ENCODE measurements around the gene NLRC4. TPM values are rescaled to one million over a fixed set of nuclear protein-coding genes. Genes with fewer than 3 reads are reported as not detected.

Gene NLRC4
- total and polyA plus RNA-seq, 7 experiments from 2014 or later = 0.27 to 6.3 (median 0.50) TPM; not detected in 3

GRCh38 chr2:32235315-32235714, 29.4 kb downstream of the NLRC4 start:
- peaks cover 0 to 23% (median 9%) of the 10 kb centered on the region in 5 donors for H3K36me3 Mint-ChIP-seq
- peaks cover 0 to 6% (median 0%) of the 10 kb centered on the region in 11 donors for H3K9me3 Mint-ChIP-seq
- Histone ChIP-seq H3K27ac (ENCODE audit: low read depth, low read length) (no peak overlapping the region), H3K36me3 (ENCODE audit: control insufficient read depth in 2 of 3, insufficient read depth in 3 of 3, low read length in 3 of 3) (no peaks in the 10 kb centered on the region), H3K4me1 (ENCODE audit: control insufficient read depth in 2 of 2, insufficient read depth in 2 of 2, low read length in 2 of 2) (no peaks in the 10 kb centered on the region), H3K4me3 (ENCODE audit: low read length) (no peak overlapping the region), H3K9me3 (ENCODE audit: control insufficient read depth in 2 of 3, low read length in 3 of 3) (no peaks in the 10 kb centered on the region), H3K27me3 (ENCODE audit: control insufficient read depth in 2 of 2, insufficient read depth in 2 of 2, low read length in 2 of 2) (no peaks in the 10 kb centered on the region)
- POLR2A ChIA-PET = no interaction called here
- H3K27me3 Mint-ChIP-seq = no peaks in the 10 kb centered on the region
- no peak overlapping the region for H3K4me3 Mint-ChIP-seq
- H3K27ac Mint-ChIP-seq = no peak overlapping the region
- CTCF ChIA-PET = no interaction called here
- ATAC-seq = no peak
- peaks cover 0 to 6% (median 0%) of the 10 kb centered on the region in 7 donors for H3K4me1 Mint-ChIP-seq
- no peak for DNase-seq
- intact Hi-C loops (cut with micrococcal nuclease) = no loop called here

- H3K4me3 ChIP-seq (ENCODE audit: low read length) = no peak overlapping the region
- intact Hi-C loops (cut with micrococcal nuclease) = no loop called here
- no peaks in the 10 kb centered on the region for H3K4me1 ChIP-seq (ENCODE audit: control insufficient read depth in 2 of 2, insufficient read depth in 2 of 2, low read length in 2 of 2)
- DNase-seq (no peak), ATAC-seq (no peak)
- H3K36me3 Mint-ChIP-seq = peaks cover 0 to 9% (median 7%) of the 10 kb centered on the region in 5 donors
- ChIA-PET POLR2A (no interaction called here), CTCF (no interaction called here)
- H3K36me3 ChIP-seq (ENCODE audit: control insufficient read depth in 2 of 3, insufficient read depth in 3 of 3, low read length in 3 of 3) = no peaks in the 10 kb centered on the region
- no peaks in the 10 kb centered on the region for H3K27me3 Mint-ChIP-seq
- H3K27me3 ChIP-seq (ENCODE audit: control insufficient read depth in 2 of 2, insufficient read depth in 2 of 2, low read length in 2 of 2) = no peaks in the 10 kb centered on the region
- H3K4me3 Mint-ChIP-seq = no peak overlapping the region
- H3K27ac ChIP-seq (ENCODE audit: low read depth, low read length) = no peak overlapping the region
- H3K27ac Mint-ChIP-seq = no peak overlapping the region
- no peaks in the 10 kb centered on the region for H3K9me3 ChIP-seq (ENCODE audit: control insufficient read depth in 2 of 3, low read length in 3 of 3)
- peaks cover 0 to 16% (median 0%) of the 10 kb centered on the region in 7 donors for H3K4me1 Mint-ChIP-seq
- H3K9me3 Mint-ChIP-seq = peaks cover 0 to 6% (median 0%) of the 10 kb centered on the region in 11 donors
Measured at GRCh38 chr2:32231959-32232358, 32.7 kb downstream of the NLRC4 start.

DNA sequence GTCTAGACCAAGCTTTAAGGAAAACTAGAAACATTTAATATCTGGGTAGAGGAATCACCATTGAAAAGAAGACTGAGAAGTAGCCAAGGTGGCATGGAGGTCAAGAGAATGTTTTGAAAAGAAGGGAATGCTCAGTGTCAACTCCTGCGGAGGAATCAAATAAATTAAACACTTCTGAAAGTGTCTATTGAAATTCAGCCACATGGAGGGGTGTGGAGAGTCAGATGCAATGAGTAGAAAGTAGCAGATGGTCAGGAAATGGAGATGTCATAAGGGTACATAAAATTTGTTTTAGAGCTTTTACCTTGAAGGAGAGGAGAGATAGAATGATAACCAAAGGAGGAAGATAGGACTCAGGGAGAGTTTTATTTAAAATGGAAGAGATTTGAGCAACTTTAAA, 35.1 kb downstream of the NLRC4 start:
- no peak for DNase-seq
- ChIA-PET POLR2A (interaction anchor here (0.6 kb wide), 1 partner anchor 63 kb away, joined by 3 read pairs; no protein-coding TSS in a partner anchor), CTCF (no interaction called here)
- no peaks in the 10 kb centered on the region for H3K27me3 Mint-ChIP-seq
- intact Hi-C loops (cut with micrococcal nuclease) = no loop called here
- H3K4me3 Mint-ChIP-seq = no peak overlapping the region
- no peaks in the 10 kb centered on the region for H3K4me1 ChIP-seq (ENCODE audit: control insufficient read depth in 2 of 2, insufficient read depth in 2 of 2, low read length in 2 of 2)
- no peaks in the 10 kb centered on the region for H3K9me3 ChIP-seq (ENCODE audit: control insufficient read depth in 2 of 3, low read length in 3 of 3)
- H3K36me3 ChIP-seq (ENCODE audit: control insufficient read depth in 2 of 3, insufficient read depth in 3 of 3, low read length in 3 of 3) = no peaks in the 10 kb centered on the region
- H3K27ac Mint-ChIP-seq = no peak overlapping the region
- H3K27ac ChIP-seq (ENCODE audit: low read depth, low read length) = no peak overlapping the region
- peaks cover 0 to 15% (median 7%) of the 10 kb centered on the region in 5 donors for H3K36me3 Mint-ChIP-seq
- H3K27me3 ChIP-seq (ENCODE audit: control insufficient read depth in 2 of 2, insufficient read depth in 2 of 2, low read length in 2 of 2) = no peaks in the 10 kb centered on the region
- no peak overlapping the region for H3K4me3 ChIP-seq (ENCODE audit: low read length)
- H3K4me1 Mint-ChIP-seq = peaks cover 0 to 16% (median 0%) of the 10 kb centered on the region in 7 donors
- H3K9me3 Mint-ChIP-seq = no peaks in the 10 kb centered on the region
- ATAC-seq = no peak

DNA sequence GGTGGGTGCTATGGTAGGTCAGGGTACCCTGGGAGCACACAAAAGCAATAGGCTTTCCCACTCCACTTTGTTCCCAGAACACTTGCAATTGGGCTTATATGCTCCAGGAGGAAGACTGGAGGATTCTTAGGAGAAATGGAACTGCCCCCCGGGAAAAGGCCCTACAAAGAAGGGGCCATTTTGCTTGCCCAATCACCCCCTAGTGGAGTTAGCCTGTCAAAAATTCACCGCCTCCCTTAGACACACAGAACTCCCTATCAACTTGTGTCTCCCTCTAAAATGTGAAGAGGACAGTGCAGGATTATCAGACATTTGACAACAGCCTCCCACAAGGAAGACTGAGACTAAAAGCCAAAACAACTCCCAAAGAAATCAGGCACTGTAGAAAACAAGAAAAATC, 36.5 kb downstream of the NLRC4 start:
- H3K27ac Mint-ChIP-seq = no peak overlapping the region
- POLR2A ChIA-PET = no interaction called here
- H3K36me3 ChIP-seq (ENCODE audit: control insufficient read depth in 2 of 3, insufficient read depth in 3 of 3, low read length in 3 of 3) = peaks cover 0 to 5% (median 0%) of the 10 kb centered on the region in 3 experiments
- no peaks in the 10 kb centered on the region for H3K27me3 ChIP-seq (ENCODE audit: control insufficient read depth in 2 of 2, insufficient read depth in 2 of 2, low read length in 2 of 2)
- ATAC-seq (no peak), DNase-seq (no peak)
- intact Hi-C loops (cut with micrococcal nuclease) = no loop called here
- CTCF ChIA-PET = no interaction called here
- no peaks in the 10 kb centered on the region for H3K27me3 Mint-ChIP-seq
- no peaks in the 10 kb centered on the region for H3K9me3 Mint-ChIP-seq
- H3K36me3 Mint-ChIP-seq = peaks cover 1 to 19% (median 5%) of the 10 kb centered on the region in 5 donors
- no peaks in the 10 kb centered on the region for H3K4me1 ChIP-seq (ENCODE audit: control insufficient read depth in 2 of 2, insufficient read depth in 2 of 2, low read length in 2 of 2)
- H3K4me3 Mint-ChIP-seq = no peak overlapping the region
- peaks cover 0 to 16% (median 0%) of the 10 kb centered on the region in 7 donors for H3K4me1 Mint-ChIP-seq
- no peaks in the 10 kb centered on the region for H3K9me3 ChIP-seq (ENCODE audit: control insufficient read depth in 2 of 3, low read length in 3 of 3)
- H3K27ac ChIP-seq (ENCODE audit: low read depth, low read length) = no peak overlapping the region
- no peak overlapping the region for H3K4me3 ChIP-seq (ENCODE audit: low read length)

DNA sequence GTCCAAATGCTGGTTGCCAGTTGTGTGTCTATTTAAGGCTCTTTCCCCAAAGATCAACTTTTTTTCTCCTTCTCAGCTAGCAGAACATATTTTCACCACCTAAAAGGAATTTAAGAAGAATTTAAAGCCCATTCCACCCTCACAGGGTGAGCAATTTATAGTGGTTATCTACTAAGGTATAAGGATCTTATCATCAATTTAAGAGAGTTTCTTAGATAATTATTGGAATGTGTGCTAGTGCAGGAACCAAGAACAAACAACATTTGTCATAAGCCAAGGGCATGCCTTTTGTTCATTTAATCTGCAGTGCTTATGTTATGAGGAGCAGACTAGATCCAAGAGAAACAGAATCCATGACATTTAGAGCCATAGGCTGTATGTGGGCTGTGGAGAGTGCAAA, 37.2 kb downstream of the NLRC4 start:
- DNase-seq (no peak), ATAC-seq (no peak)
- Mint-ChIP-seq H3K27ac (peak overlapping the region in 3 of 9 donors; percentile 3 to 42 (median 37)), H3K36me3 (peaks cover 7 to 26% (median 12%) of the 10 kb centered on the region in 5 donors), H3K4me1 (peaks cover 0 to 13% (median 0%) of the 10 kb centered on the region in 7 donors), H3K27me3 (no peaks in the 10 kb centered on the region), H3K4me3 (no peak overlapping the region), H3K9me3 (no peaks in the 10 kb centered on the region)
- CTCF ChIA-PET = no interaction called here
- H3K36me3 ChIP-seq (ENCODE audit: control insufficient read depth in 2 of 3, insufficient read depth in 3 of 3, low read length in 3 of 3) = peaks cover 0 to 12% (median under 1%) of the 10 kb centered on the region in 3 experiments
- POLR2A ChIA-PET = no interaction called here
- intact Hi-C loops (cut with micrococcal nuclease) = no loop called here
- H3K4me3 ChIP-seq (ENCODE audit: low read length) = no peak overlapping the region
- H3K4me1 ChIP-seq (ENCODE audit: control insufficient read depth in 2 of 2, insufficient read depth in 2 of 2, low read length in 2 of 2) = no peaks in the 10 kb centered on the region
- no peaks in the 10 kb centered on the region for H3K27me3 ChIP-seq (ENCODE audit: control insufficient read depth in 2 of 2, insufficient read depth in 2 of 2, low read length in 2 of 2)
- no peak overlapping the region for H3K27ac ChIP-seq (ENCODE audit: low read depth, low read length)
- no peaks in the 10 kb centered on the region for H3K9me3 ChIP-seq (ENCODE audit: control insufficient read depth in 2 of 3, low read length in 3 of 3)

- ATAC-seq = no peak
- H3K27me3 Mint-ChIP-seq = no peaks in the 10 kb centered on the region
- intact Hi-C loops (cut with micrococcal nuclease) = no loop called here
- no peak overlapping the region for H3K27ac Mint-ChIP-seq
- POLR2A ChIA-PET = no interaction called here
- no peak overlapping the region for H3K4me3 ChIP-seq (ENCODE audit: low read length)
- H3K36me3 Mint-ChIP-seq = peaks cover 7 to 55% (median 17%) of the 10 kb centered on the region in 5 donors
- peaks cover 0 to 5% (median 0%) of the 10 kb centered on the region in 7 donors for H3K4me1 Mint-ChIP-seq
- no peaks in the 10 kb centered on the region for H3K9me3 Mint-ChIP-seq
- no peaks in the 10 kb centered on the region for H3K4me1 ChIP-seq (ENCODE audit: control insufficient read depth in 2 of 2, insufficient read depth in 2 of 2, low read length in 2 of 2)
- no peaks in the 10 kb centered on the region for H3K9me3 ChIP-seq (ENCODE audit: control insufficient read depth in 2 of 3, low read length in 3 of 3)
- peaks cover 0 to 3% of the 10 kb centered on the region in 2 donors for H3K27me3 ChIP-seq (ENCODE audit: control insufficient read depth in 2 of 2, insufficient read depth in 2 of 2, low read length in 2 of 2)
- no peak for DNase-seq
- H3K36me3 ChIP-seq (ENCODE audit: control insufficient read depth in 2 of 3, insufficient read depth in 3 of 3, low read length in 3 of 3) = peaks cover 4 to 28% (median 5%) of the 10 kb centered on the region in 3 experiments
- H3K27ac ChIP-seq (ENCODE audit: low read depth, low read length) = no peak overlapping the region
- CTCF ChIA-PET = no interaction called here
- H3K4me3 Mint-ChIP-seq = no peak overlapping the region
Measured at GRCh38 chr2:32222966-32223365, 41.7 kb downstream of the NLRC4 start.

- peaks cover 7 to 58% (median 18%) of the 10 kb centered on the region in 5 donors for H3K36me3 Mint-ChIP-seq
- H3K4me3 ChIP-seq (ENCODE audit: low read length) = no peak overlapping the region
- no peaks in the 10 kb centered on the region for H3K9me3 Mint-ChIP-seq
- H3K36me3 ChIP-seq (ENCODE audit: control insufficient read depth in 2 of 3, insufficient read depth in 3 of 3, low read length in 3 of 3) = peaks cover 4 to 36% (median 5%) of the 10 kb centered on the region in 3 experiments
- H3K27ac Mint-ChIP-seq = no peak overlapping the region
- CTCF ChIA-PET = no interaction called here
- H3K4me1 Mint-ChIP-seq = no peaks in the 10 kb centered on the region
- intact Hi-C loops (cut with micrococcal nuclease) = no loop called here
- POLR2A ChIA-PET = no interaction called here
- no peak overlapping the region for H3K4me3 Mint-ChIP-seq
- H3K4me1 ChIP-seq (ENCODE audit: control insufficient read depth in 2 of 2, insufficient read depth in 2 of 2, low read length in 2 of 2) = no peaks in the 10 kb centered on the region
- H3K9me3 ChIP-seq (ENCODE audit: control insufficient read depth in 2 of 3, low read length in 3 of 3) = no peaks in the 10 kb centered on the region
- no peak for DNase-seq
- H3K27ac ChIP-seq (ENCODE audit: low read depth, low read length) = no peak overlapping the region
- ATAC-seq = no peak
- H3K27me3 ChIP-seq (ENCODE audit: control insufficient read depth in 2 of 2, insufficient read depth in 2 of 2, low read length in 2 of 2) = peaks cover 0 to 3% of the 10 kb centered on the region in 2 donors
- H3K27me3 Mint-ChIP-seq = no peaks in the 10 kb centered on the region
Measured at GRCh38 chr2:32220445-32220844, 44.2 kb downstream of the NLRC4 start.
